NCI-H82 (cell line): ENCODE measurements around the gene TPRN.

Experiments
- DNase-seq: peaks from one replicate; lab custom pipeline; 2025; lab: John Stamatoyannopoulos, UW

TPRN gene

DNA sequence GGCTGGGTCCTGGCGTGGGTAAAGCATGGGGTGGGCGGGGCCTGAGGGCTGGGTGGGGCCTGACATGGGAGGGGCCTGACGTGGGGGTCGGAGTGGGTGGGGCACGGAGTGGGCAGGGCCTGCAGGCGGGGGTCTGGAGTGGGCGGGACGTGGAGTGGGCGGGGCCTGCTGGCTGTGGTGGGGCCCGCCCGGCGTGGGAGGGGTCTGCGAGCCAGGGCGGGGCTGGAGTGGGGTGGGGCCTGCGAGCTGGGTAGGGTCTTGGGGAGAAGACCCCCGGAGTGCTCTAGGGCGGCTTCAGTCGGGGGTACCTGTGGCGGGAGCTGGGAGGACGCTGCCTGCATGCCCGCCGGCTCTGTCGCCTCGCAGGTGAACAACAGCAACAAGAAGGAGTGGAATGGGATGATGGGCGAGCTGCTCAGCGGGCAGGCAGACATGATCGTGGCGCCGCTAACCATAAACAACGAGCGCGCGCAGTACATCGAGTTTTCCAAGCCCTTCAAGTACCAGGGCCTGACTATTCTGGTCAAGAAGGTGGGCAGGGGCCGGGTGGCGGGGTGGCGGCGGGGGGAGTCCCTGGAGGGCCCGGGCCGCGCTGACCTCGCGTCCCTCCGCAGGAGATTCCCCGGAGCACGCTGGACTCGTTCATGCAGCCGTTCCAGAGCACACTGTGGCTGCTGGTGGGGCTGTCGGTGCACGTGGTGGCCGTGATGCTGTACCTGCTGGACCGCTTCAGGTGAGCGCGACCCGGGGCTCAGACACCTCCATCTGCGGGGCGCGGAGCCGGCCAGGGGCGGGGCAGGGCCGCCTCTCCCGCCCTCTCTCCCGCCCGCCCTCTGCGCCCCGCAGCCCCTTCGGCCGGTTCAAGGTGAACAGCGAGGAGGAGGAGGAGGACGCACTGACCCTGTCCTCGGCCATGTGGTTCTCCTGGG lies 38.7 kb downstream of the TPRN start:
- DNase-seq = peak; percentile 71

DNA sequence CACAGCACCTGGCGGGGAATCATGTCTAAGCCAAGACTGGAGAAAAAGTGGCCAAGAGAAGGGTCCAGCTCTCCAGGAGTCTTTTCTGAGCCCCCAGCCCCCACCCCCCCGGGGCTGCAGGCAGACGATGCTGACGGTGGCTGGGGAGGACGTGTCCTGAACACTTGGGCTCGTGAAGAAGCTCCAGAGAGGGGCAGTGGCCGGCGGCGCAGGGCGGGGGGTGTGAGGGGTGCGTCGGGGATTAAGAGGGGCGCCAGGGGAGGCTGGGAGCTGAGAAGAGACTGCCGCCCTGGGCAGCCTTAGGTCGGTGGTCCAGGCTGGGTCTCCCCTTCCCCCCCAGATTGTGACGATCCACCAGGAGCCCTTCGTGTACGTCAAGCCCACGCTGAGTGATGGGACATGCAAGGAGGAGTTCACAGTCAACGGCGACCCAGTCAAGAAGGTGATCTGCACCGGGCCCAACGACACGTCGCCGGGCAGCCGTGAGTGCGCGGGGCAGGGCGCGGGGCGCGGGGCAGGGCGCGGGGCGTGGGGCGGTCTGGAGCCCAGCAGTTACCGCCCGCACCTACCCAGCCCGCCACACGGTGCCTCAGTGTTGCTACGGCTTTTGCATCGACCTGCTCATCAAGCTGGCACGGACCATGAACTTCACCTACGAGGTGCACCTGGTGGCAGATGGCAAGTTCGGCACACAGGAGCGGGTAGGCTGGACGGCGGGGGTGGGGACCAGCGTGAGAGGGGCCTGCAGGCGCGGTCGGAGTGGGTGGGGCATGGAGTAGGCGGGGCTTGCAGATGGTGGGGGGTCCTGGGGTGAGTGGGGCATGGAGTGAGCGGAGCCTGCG lies 39.6 kb downstream of the TPRN start:
- no peak for DNase-seq

GRCh38 chr9:137160054-137160425 lies 40.5 kb downstream of the TPRN start:
- no peak for DNase-seq

GRCh38 chr9:137159105-137160053 lies 41.2 kb downstream of the TPRN start:
- DNase-seq = no peak

DNA sequence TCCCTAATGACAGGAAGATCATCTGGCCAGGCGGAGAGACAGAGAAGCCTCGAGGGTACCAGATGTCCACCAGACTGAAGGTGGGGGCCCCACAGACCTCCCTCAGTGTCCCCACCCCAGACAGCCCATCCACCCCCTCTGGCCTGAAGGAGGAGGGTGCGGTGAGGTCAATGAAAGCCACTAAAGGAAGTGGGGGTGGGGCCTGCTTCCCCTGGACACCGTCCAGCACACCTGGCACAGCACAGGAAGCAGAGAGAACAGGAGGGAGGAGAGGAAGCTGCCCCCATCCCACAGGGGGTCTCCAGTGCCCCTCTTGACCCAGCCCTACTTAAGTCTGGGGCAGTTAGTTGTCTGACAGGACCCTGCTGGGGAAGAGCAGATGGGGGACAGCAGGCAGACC lies 41.9 kb downstream of the TPRN start:
- DNase-seq = no peak

GRCh38 chr9:137157618-137158415 lies 42.7 kb downstream of the TPRN start:
- peak; percentile 48 for DNase-seq

DNA sequence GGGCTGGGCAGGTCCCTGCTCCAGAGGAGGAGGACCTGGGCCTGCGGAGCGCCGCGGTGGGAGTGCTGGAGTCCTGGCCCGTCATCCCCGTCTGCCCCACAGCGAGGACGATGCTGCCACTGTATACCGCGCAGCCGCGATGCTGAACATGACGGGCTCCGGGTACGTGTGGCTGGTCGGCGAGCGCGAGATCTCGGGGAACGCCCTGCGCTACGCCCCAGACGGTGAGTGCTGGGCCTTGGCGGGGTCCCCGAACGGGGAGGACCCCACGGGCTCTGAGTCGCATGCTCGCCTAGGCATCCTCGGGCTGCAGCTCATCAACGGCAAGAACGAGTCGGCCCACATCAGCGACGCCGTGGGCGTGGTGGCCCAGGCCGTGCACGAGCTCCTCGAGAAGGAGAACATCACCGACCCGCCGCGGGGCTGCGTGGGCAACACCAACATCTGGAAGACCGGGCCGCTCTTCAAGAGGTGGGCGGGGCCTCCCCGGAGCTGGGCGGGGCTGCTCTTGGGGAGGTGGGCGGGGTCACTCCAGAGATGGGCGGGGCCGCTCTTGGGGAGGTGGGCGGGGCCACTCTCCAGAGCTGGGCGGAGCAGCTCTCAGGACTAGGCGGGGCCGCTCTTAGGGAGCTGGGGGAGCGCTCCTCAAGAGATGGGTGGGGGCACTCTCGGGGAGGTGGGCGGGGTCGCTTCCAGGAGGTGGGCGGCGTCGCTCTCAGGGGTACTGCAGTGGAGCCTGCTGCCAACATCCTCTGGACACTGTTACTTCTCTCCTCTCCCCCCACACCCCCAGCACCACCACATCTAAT lies 43.8 kb downstream of the TPRN start:
- peak; percentile 78 for DNase-seq

GRCh38 chr9:137152844-137153405 lies 47.6 kb downstream of the TPRN start:
- no peak for DNase-seq

DNA sequence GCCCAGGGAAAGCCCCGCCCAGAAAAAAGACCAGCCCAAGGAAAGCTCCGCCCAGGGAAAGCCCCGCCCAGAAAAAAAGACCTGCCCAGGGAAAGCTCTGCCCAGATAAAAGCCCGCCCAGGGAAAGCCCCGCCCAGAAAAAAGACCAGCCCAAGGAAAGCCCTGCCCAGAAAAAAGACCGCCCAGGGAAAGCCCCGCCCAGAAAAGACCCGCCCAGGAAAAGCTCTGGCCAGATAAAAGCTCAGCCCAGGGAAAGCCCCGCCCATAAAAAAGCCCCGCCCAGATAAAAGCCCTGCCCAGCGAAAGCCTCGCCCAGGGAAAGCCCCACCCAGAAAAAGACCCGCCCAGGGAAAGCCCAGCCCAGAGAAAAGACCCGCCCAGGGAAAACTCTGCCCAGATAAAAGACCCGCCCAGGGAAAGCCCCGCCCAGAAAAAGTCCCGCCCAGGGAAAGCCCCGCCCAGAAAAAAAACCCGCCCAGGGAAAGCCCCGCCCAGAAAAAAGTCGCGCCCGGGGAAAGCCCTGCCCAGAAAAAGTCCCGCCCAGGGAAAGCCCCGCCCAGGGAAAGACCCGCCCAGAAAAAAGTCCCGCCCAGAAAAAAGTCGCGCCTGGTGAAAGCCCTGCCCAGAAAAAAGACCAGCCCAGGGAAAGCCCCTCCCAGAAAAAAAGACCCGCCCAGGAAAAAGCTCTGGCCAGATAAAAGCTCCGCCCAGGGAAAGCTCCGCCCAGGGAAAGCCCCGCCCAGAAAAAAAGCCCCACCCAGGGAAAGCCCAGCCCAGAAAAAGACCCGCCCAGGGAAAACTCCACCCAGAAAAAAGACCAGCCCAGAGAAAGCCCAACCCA lies 49.7 kb downstream of the TPRN start:
- peak; percentile 98 for DNase-seq

- DNase-seq = peak; percentile 98
Measured at GRCh38 chr9:137149942-137150616, 50.5 kb downstream of the TPRN start.

GRCh38 chr9:137149363-137149762 lies 51.2 kb downstream of the TPRN start:
- no peak for DNase-seq

DNA sequence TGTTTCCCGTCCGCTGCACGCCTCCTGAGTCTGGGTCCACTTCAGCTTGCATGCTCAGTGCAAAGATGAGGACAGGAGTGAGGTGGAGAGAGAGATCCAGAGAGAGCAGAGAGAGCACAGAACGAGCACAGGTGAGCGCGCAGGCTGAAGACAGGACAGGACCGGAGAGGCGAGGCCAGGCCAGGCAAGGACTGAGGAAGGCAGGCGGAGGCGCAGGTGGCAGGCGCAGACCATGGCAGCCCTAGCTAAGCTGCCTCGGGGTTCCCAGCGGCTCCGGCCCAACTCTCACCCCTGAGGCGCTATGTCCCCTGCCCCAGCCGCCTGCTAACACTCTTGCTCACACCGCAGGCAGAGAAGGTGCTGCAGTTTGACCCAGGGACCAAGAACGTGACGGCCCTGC lies 51.9 kb downstream of the TPRN start:
- DNase-seq = no peak

DNA sequence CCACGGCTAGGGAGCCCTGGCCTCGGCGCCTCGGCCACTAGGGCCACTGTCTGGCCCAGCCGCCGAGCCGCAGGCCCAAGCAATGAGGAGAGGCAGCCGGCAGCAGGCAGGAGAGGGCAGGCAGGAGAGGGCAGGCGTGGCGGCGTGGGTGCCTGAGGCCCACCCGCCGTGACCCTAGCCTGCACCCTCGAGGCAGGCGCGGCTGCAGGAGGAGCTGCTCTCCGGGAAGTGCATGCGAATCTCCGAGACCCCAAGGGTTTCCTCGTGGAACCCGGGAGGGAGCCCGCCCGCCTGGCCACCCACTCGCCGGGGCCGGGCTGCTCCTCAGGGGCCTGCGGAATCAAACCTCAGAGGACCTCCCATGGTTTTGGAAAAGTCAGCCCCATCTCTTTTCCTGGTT lies 52.3 kb downstream of the TPRN start:
- no peak for DNase-seq

- no peak for DNase-seq
Measured at GRCh38 chr9:137147793-137148160, 52.8 kb downstream of the TPRN start.

- no peak for DNase-seq
Measured at GRCh38 chr9:137147091-137147792, 53.3 kb downstream of the TPRN start.

GRCh38 chr9:137146527-137146918 lies 54.0 kb downstream of the TPRN start:
- DNase-seq = no peak

- no peak for DNase-seq
Measured at GRCh38 chr9:137145731-137146526, 54.6 kb downstream of the TPRN start.
